Hindlimb muscle (tissue), 1 donor: ENCODE measurements around the gene RIT2. TPM values are rescaled to one million over a fixed set of nuclear protein-coding genes. Genes with fewer than 3 reads are reported as not detected.
A peak's percentile ranks its signal among the peaks of the same experiment; 100 is the strongest.

Source experiments
- DNase-seq: peaks from one replicate; pipeline ENCODE4 v3.0.0-alpha.2; 2013
- polyA plus RNA-seq: library from polyadenylated mRNA; unstranded; fragments of 120-200 nt; gene quantifications from one replicate; pipeline ENCODE4 v1.2.1, GENCODE V29; 2013; ENCODE audit not compliant: insufficient read length

RIT2 gene
- polyA plus RNA-seq, 1 donor: not detected

DNA sequence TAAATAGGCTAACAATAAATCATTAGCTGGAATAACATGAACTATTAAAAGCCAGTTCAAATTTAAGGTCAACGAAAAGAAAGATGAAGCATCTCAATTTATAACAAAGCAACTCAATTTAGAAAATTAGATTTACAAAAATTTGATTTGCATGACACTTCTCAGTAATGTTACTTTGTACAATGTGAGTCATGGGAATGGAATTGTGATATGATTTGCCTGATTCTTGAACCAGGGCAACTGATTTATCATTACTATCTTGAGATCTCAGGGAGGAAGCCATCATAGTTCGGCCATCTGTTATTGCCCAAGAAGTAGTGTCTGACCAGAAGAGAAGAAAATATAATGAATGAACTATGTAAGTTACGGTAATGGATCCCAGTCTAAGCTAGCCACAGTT is 193.1 kb downstream of the RIT2 start:
- no peak for DNase-seq

DNA sequence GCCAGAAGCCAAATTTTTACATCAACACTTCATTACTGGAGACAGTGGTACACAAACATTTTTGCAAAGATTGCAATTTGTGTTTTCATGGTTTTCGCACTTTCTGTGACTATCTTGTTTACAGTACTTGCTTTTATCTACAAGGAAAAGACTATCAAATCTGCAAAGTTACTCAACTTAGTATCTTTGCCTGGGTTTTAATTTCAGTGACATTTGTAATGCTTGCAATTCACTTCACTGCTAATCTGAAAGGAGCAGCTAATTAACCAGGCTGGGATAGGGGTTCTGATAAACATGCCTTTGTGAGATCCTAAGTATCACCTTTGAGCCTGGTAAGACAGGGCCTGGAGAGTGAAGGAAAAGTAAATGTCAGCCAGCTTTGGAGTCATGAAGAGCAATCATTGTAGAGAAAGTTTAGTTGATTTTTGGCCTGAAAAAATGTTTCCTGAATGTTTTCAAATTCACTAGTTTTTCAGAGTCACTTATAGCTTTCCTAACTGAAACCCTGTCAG is 194.2 kb downstream of the RIT2 start:
- no peak for DNase-seq

DNA sequence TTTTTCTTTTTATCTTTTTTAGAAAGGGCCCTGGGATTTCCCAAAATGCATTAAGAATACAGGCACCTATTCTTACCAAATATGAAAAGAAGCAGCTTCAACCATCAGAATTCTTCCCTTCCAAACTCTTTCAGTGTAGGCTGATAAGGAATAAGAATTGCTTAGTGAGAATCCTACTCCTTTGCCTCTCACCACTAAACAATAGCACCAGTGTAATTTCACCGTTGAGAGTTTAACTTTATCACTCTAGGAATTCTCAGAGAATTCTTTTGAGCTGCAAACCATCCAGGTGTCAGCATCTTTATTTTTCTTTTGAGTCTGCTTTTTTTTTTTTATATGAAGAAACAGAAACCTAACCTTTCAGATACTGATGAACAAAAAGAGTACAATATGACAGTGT is 194.9 kb downstream of the RIT2 start:
- no peak for DNase-seq

DNA sequence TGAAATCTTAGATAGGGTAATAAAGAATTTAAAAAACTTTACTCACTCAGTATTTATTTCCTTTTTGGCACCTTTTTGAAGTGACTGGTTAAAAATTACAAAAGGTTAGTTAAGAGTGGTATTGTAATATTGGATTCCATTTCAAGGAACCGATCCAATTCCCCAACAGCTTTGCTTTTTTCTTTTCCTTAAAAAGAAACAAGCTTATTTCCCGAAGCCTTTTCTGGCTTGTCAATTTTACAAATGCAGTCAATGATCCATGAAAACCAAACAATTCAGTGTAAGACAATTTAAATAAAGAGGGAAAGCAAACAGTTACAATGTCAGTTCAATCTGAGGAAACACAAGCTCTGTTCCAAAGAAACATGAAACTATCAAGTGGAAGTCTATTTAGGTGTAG is 200.2 kb downstream of the RIT2 start:
- DNase-seq: no peak

DNA sequence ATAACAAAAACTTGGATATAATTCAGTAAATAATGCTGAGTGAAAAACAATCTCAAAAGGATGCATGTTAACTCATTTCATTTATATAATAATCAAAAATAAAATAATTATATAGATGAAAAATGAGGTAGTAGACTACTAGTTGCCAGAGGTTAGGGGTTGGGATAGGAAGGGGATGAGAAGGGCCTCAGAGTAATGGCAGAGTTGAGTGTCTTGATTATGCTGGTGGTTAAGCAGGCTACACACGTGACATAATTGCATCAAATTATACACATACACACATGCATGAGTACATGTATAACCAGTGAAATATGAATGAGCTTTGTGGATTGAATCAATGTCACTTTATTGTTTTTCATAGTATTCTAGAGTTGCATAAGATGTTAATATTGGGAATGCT is 201.0 kb downstream of the RIT2 start:
- DNase-seq: no peak

DNA sequence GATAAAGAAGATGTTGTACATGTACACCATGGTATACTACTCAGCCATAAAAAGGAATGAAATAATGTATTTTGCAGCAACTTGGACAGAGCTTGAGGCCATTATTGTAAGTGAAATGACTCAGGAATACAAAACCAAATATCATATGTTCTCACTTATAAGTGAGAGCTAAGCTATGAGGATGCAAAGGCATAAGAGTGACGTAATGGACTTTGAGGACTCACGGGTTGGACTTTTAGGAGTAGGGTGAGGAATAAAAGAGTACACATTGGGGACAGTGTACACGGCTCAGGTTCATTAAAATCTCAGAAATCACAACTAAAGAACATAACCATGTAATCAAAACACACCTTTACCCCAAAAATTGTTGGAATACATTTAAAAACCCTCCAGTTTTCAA is 206.4 kb downstream of the RIT2 start:
- no peak for DNase-seq

DNA sequence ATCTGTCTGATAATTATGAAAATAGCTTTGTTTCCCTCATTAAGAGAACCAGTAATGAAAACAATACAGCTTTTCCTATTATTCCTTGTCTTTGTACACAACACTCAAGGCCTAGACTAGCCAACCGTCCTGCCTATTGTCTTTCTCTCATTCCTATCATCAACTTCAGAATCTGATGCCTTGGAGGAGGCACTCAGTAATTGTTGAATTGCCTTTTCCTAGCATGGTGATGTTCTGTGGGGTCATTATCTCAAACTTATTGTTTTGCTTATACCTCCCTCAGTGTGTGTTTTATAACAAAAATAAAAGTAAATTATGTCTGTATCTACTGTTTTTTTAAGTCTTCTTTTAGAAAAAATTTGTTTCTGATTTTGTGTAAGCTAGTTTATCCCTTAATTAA is 208.7 kb downstream of the RIT2 start:
- DNase-seq: no peak

DNA sequence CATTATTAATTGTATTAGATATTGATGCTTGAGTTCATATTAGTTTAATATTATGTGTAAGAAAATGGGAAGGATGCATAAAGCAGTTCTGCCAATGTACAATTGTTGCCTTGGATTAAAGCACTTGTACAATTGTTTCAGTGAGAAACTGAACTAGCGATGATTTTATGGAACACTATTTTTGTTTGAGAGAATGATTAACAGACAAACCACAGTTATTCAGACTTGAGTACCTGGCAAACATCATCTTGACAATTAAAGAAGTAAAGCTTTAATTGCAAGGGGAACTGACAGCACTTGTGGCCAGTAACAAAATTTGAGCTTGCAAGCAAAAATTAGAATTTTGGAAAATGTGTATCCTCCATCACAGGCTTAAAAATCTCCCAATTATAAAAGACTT is 214.3 kb downstream of the RIT2 start:
- no peak for DNase-seq

DNA sequence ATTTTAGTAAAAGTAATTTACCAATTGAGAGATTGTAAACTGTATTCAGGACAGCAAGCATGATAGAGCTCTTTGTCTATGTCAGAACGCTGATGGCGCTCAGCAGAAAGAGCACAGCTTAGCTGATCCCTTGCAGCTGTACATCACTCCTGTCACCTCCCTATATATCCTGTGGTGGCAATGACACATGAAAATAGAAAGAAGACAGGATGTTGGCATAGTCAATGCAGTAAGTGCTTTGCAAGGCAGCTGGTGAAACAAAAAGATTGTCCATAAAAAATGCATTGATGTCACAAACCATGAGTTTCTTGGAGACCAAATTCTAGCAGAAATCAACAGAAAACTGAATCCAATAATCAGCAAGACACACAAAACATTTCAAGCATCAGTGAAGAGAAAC is 221.5 kb downstream of the RIT2 start:
- DNase-seq: no peak

DNA sequence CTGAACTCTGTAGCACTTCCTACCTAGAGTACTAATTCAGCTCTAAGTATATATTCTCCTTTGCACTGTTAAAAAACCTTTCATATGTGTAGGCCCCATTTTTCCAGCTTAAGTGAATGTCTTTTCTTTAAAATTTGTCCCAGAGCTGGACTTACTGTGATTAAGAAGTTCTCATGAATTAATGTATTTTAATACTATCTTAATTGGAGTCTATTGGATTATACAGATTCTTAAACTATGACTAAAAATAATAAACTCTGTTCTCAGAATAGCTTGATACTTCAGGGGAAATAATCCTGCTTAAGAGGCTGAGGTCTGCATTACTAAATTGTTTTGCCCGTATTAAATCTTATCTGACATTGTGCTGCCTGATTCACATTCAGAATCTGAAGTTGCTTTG is 223.3 kb downstream of the RIT2 start:
- no peak for DNase-seq

DNA sequence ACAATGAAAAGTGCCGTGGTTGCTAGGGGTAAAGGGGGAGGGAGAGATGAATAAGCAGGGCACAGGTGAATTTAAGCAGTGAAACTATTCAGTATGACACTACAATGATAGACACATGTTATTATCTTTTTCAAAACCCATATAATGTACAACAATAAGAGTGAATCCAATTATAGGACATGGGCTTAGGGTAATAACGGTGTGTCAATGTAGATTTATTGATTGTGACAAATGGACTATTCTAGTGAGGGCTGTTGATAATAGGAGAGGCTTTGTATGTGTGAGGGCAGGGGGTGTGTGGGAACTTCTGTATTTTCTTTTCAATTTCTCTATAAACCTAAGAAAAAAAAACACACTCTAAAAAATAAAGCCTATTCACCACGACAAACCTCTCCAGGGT is 223.8 kb downstream of the RIT2 start:
- DNase-seq: no peak

DNA sequence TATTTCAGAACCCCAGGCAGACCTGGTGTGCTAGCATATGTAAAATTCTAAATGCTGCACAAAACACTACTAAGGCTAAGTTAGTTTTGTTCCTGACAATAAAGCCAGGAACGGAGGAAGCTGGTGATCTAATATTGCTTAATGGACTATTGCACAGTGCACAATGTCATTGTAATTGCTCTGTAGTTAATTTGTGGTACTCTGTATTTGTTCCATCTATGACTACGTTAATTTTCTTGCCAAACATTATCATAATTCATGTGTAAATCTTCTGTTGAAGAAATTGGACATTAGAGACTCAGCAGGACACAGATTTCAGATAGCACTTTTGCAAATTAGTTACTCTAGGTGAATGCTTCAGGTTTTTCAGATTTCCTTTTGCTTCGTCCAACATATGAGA is 232.3 kb downstream of the RIT2 start:
- no peak for DNase-seq

DNA sequence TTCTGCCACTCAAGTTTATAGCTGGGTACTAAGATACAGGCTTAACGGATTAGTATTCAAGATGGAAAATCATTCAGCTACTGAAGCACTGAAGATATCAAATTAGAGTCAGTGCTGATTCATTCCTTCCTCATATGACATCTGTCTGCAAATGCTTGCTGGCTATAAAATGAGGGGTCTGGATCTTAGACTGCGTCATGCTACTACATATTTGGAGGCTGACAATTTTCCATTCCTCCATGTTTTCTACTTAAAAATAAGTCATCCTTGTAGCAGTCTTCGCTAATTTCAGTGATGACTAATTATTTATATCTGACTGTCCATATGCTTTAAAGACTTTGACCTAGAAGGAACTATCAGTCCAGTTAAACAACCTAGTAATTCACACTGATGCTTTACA is 233.4 kb downstream of the RIT2 start:
- no peak for DNase-seq

DNA sequence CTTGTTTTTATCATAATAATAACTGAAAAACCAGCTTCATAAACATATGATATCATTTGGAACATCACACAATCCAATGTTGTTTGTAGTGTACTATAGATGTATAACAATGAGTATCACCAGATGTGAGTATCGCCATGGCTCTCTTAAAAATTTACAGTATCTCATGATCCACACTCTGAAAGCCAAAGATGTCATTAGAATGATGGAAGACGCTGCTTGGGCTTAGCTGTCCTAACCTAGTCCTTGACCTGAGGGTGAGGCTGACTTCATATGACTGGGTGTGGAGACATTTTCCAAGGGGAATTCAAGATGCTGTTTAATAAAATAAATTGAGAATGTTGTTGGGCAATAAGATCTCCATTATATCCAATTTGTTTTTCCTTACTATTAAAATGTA is 242.6 kb downstream of the RIT2 start:
- no peak for DNase-seq

DNA sequence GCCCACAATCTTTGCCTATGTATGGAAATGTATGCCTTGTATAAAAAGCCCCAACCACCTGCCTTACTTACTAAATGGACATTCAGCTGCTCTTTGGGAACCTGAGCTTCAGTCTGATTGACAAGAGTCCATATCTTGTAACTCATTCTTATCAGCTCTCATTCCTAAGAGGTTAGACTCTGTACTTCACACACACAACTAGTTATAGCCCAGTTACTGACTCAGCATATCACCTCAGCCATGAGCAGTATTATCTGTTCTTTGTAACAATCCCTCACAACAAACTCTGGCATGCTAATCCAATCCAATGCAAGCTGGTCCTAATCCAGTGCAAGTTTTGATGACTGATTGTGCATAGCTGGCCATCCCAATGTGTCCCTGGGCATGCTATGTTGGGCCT is 250.6 kb downstream of the RIT2 start:
- no peak for DNase-seq

DNA sequence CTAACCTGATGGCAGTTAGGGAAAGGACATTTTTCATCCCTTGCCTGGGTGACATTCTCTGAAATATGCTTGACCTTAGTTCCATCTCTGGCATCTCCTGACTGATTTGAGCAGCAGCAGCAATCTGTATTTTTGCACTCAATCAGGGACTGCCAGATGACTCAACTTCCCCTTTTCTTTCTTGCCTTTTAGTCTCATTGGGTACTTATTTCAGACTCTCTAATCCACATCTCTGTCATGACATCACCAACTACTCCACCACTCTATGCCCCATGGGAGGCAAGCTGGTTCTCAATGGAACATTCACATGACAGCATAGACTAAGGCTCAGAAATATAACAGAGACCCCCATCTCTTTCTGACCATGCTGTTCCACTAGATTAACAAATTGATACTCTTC is 254.2 kb downstream of the RIT2 start:
- DNase-seq: no peak

DNA sequence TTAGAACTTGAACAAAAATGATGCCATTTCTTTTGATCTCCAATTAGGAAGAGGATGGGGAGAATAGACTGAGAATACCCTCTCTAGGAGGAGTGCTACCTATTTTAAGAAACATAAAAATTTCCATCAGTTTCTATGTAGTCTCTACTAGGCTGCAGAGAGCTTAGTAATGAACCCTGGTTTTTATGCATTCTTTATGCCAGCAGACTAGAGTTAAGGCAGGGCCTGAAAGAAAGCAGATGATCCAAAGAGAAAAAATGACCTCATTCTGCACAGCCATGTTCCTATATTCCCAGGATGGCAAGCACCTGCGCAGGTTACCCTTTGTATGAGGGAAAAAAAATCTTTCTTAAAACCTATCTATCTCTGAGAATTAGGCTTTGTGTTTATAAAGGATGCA is 254.9 kb downstream of the RIT2 start:
- DNase-seq: no peak

DNA sequence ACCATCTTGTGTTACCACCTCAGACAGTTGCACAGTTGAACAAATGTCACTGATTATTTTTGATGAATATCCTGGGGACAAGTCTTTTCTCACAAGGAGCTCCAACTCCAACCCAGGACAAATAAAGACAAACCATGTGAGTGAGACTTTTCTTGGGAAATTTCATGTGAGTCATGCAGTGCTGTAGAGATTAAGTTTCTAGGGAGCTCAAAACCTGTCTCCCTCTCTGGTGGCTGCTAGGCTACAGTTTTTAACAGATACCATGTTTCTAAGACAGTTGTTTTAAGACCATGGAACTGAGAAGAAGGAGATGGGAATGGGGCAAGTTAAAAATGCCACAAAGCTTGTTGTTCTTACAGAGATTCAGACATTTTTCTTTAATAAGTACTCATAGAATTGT is 255.5 kb downstream of the RIT2 start:
- DNase-seq: no peak

DNA sequence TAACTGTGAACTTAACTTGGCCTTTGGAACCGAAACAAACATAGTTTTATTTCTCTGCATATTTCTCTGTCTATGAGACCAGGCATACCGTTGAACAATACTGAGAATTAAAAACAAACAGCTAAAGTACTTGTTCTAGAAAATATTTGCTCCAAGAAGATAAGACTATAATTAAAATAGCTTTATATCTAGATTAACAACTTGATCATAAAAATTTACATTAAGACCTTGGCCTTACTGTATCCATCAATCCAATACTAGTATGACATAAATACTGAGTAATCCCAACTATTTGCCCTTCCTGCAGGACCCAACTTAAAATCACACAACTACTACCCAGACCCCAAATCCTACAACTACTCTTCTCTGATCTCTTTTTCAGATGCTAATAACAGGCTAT is 260.9 kb downstream of the RIT2 start:
- DNase-seq: no peak

DNA sequence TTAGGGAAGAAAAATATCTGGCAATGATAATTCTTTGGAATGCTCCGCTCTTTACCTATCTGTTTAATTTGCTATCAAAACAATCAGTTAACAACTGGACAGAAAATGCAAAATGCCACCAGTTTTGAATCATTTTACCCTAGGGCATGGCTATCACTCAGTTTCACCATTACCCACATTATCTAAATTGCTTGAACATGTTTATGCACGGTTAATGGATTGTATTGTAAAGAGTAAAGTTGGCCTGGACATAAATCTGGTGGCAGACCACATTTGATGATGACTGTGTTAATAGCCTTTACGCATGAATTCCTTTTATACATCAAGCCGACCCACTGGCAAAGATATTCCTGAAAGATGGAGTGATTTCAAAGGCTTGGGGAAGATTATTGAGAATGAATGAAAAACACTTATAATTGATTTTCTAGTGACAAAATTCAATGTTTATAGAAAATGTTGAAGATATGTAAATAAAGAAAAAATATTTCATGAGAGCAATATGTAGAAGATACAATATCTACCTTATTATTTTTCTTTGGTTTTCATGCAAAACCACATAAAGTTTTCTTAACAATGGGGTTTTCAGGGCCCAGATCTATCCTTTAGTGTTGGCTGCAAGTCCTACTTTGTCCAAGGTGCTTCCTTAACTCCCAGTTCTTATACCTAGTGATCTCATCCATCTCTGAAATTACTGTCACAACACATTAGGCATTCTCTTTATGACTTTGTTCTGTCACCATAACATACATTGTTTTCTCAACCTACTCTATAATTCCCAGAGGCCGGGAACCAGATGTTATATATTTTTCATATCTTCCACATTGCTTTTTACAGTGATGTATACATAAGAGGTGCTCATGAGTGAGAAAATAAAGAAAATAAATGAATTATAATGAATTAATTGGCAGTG is 265.1 kb downstream of the RIT2 start:
- DNase-seq: no peak

DNA sequence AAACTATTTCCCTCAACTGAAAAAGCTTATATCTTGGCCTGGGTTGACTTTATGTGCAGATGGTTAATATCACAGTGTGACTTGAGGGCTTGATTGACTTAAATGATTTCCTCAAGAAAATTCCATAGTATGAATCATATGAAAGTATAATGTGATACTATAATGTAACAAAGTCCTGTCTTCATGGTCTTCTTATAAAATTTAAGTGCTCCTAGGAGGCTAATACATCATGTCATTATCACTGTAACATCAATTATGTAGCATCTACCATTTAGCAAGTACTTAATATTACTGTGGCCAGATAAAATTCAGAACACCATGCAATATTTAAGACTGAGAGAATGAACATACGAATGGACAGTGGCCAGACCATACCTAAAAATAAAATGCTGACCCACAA is 276.1 kb downstream of the RIT2 start:
- no peak for DNase-seq

DNA sequence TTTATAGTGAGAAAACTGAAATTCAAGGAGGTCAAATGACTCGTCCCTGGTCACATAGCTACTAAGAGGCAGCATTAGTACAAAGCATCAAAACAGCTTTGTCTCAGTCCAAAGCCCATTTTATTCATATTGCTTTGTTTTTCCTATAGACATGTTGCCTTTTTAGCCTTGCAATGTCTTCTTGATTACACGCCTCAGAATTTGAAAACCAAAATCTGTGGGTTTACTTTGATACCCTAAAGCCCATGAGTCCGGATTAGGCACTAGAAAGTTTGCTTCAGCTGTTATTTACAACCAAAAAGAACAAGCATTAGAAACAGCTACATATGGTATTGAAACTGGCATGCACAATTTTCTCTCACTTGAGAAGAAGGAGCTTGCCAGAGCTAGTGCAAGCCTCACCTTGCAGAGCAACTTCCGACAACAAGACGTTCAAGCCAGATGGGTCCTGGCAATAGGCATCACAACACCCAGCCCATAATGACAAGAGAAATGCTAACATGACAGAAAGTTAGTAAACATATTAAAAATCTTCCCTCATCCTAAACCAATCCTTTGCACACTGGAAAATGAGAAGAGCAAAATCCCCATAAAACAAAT is 276.8 kb downstream of the RIT2 start:
- peak; percentile 1 for DNase-seq

DNA sequence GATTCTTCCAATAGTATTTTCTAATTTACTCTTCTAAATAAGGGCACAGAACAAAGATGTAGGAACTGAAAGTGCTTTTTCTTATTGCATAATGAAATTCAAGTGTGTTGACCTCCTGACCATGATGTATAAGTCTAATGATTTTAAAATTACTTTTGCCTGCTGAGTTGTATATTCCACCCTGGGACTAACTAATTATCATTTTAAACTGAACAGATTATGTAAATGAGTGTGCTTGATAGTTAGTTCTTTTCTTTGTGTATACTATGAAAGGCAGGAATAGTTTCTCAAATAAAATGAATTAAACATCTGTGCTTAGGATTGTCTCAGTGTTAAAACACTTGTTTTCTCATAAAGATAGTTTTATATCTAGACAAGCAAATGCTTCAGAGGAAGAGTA is 284.5 kb downstream of the RIT2 start:
- DNase-seq: no peak

DNA sequence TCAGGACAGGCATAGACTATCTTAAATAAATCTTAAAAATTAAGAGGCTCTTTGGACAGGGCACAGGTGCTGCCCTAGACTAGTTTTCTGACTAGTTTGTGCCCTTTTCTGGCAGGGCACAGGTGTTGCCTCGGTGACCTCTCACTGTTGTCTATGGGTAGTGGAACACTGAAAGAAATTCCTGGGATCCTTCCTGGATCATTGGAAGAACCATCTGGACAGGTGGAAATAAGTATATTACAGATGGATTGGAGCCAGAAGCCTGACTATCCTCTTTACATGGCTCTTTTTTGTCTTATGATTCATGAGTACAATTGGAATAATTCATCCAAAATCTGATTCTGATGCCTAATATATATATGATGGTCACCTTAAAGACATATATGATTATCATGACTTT is 286.6 kb downstream of the RIT2 start:
- DNase-seq: no peak
